ENCODE data around the gene GSTK1.
"Not testable (repeated sequence)": the region's sequence is repeated elsewhere in the genome, so short reads cannot be mapped to it uniquely, and the experiment has no call there.

GSTK1 gene
- long read RNA-seq, donor 1, transcript GSTK1-207 (7 exons, 1,185 nt): minor isoform, 15 of 304 reads
- long read RNA-seq, donor 1, transcript GSTK1-201 (8 exons, 1,044 nt): major isoform, 113 of 304 reads
- long read RNA-seq, donor 1, partial matches to known transcripts: 159 of 304 reads
- long read RNA-seq, donor 1, other reads (novel, unspliced or antisense): 14 of 304 reads
- long read RNA-seq, donor 2, transcript GSTK1-201 (8 exons, 1,044 nt): major isoform, 36 of 114 reads
- long read RNA-seq, donor 2, partial matches to known transcripts: 68 of 114 reads
- long read RNA-seq, donor 2, other reads (novel, unspliced or antisense): 5 of 114 reads
- long read RNA-seq, donor 3, transcript GSTK1-201 (8 exons, 1,044 nt): major isoform, 31 of 81 reads
- long read RNA-seq, donor 3, partial matches to known transcripts: 43 of 81 reads
- long read RNA-seq, donor 3, other reads (novel, unspliced or antisense): 0 of 81 reads
- long read RNA-seq, donor 4, transcript GSTK1-207 (7 exons, 1,185 nt): minor isoform, 9 of 167 reads
- long read RNA-seq, donor 4, transcript GSTK1-201 (8 exons, 1,044 nt): major isoform, 73 of 167 reads
- long read RNA-seq, donor 4, partial matches to known transcripts: 83 of 167 reads
- long read RNA-seq, donor 4, other reads (novel, unspliced or antisense): 0 of 167 reads
- long read RNA-seq, donor 5, transcript GSTK1-207 (7 exons, 1,185 nt): minor isoform, 6 of 177 reads
- long read RNA-seq, donor 5, transcript GSTK1-201 (8 exons, 1,044 nt): major isoform, 68 of 177 reads
- long read RNA-seq, donor 5, partial matches to known transcripts: 94 of 177 reads
- long read RNA-seq, donor 5, other reads (novel, unspliced or antisense): 6 of 177 reads
- long read RNA-seq, donor 6, transcript GSTK1-207 (7 exons, 1,185 nt): minor isoform, 9 of 100 reads
- long read RNA-seq, donor 6, transcript GSTK1-201 (8 exons, 1,044 nt): major isoform, 67 of 100 reads
- long read RNA-seq, donor 6, partial matches to known transcripts: 16 of 100 reads
- long read RNA-seq, donor 6, other reads (novel, unspliced or antisense): 5 of 100 reads
- long read RNA-seq, donor 7, transcript GSTK1-201 (8 exons, 1,044 nt): major isoform, 82 of 237 reads
- long read RNA-seq, donor 7, transcript GSTK1-207 (7 exons, 1,185 nt): minor isoform, 10 of 237 reads
- long read RNA-seq, donor 7, partial matches to known transcripts: 129 of 237 reads
- long read RNA-seq, donor 7, other reads (novel, unspliced or antisense): 11 of 237 reads
- long read RNA-seq, donor 8, transcript GSTK1-207 (7 exons, 1,185 nt): minor isoform, 7 of 92 reads
- long read RNA-seq, donor 8, transcript GSTK1-201 (8 exons, 1,044 nt): major isoform, 78 of 92 reads
- long read RNA-seq, donor 8, partial matches to known transcripts: 6 of 92 reads
- long read RNA-seq, donor 8, other reads (novel, unspliced or antisense): 0 of 92 reads

- peak; percentile 81 for DNase-seq
These were observed at the start of gene GSTK1 for GRCh38 chr7:143263266-143264195. GSTK1 (plus strand) TSS chr7:143263441; CDS start chr7:143263514, 73 bp downstream.

GRCh38 chr7:143213478-143213877 is 49.8 kb upstream of the GSTK1 start:
- DNase-seq: not testable (repeated sequence)

- DNase-seq: peak; percentile 39
These were observed 48.2 kb upstream of the GSTK1 start for GRCh38 chr7:143214789-143215679.

GRCh38 chr7:143216151-143216550 is 47.1 kb upstream of the GSTK1 start:
- no peak for DNase-seq

- no peak for DNase-seq
These were observed 46.6 kb upstream of the GSTK1 start for GRCh38 chr7:143216686-143217085.

GRCh38 chr7:143217806-143218205 is 45.4 kb upstream of the GSTK1 start:
- no peak for DNase-seq

GRCh38 chr7:143221286-143221685 is 42.0 kb upstream of the GSTK1 start:
- DNase-seq: no peak

- DNase-seq: no peak
These were observed 41.5 kb upstream of the GSTK1 start, which contains the start of gene TAS2R40 for GRCh38 chr7:143221737-143222136. TAS2R40 (plus strand) TSS chr7:143222037; CDS start chr7:143222079, 42 bp downstream.

GRCh38 chr7:143222782-143223181 is 40.5 kb upstream of the GSTK1 start:
- DNase-seq: no peak

- no peak for DNase-seq
These were observed 39.5 kb upstream of the GSTK1 start for GRCh38 chr7:143223784-143224183.

GRCh38 chr7:143225047-143225446 is 38.2 kb upstream of the GSTK1 start:
- DNase-seq: no peak

- no peak for DNase-seq
These were observed 35.4 kb upstream of the GSTK1 start for GRCh38 chr7:143227806-143228205.

- no peak for DNase-seq
These were observed 34.0 kb upstream of the GSTK1 start for GRCh38 chr7:143229054-143229790.

GRCh38 chr7:143230602-143231457 is 32.4 kb upstream of the GSTK1 start:
- DNase-seq: no peak

GRCh38 chr7:143233816-143234532 is 29.3 kb upstream of the GSTK1 start:
- DNase-seq: no peak

GRCh38 chr7:143234533-143234875 is 28.7 kb upstream of the GSTK1 start:
- DNase-seq: no peak

GRCh38 chr7:143235561-143235960 is 27.7 kb upstream of the GSTK1 start:
- DNase-seq: no peak

All from right kidney (tissue), 9 donors.